Colonic mucosa (tissue), 4 donors: ENCODE measurements around the gene RHBDD1. TPM values are rescaled to one million over a fixed set of nuclear protein-coding genes. Genes with fewer than 3 reads are reported as not detected.

Source experiments
- DNase-seq: peaks from one replicate; pipeline ENCODE4 v3.0.0-alpha.2; 2020
- H3K27ac ChIP-seq: fragments of 200-600 bp; one replicate; pipeline ENCODE4 v1.8.0; 2021
- H3K27me3 ChIP-seq: fragments of 200-600 bp; one replicate; pipeline ENCODE4 v1.8.0; 2021
- H3K36me3 ChIP-seq: fragments of 200-600 bp; one replicate; pipeline ENCODE4 v1.8.0; 2021
- H3K4me1 ChIP-seq: fragments of 200-600 bp; one replicate; pipeline ENCODE4 v1.8.0; 2021; ENCODE audit warnings: mild to moderate bottlenecking
- H3K4me3 ChIP-seq: fragments of 200-600 bp; one replicate; pipeline ENCODE4 v1.8.0; 2021
- H3K9ac ChIP-seq, 2 donors: one replicate each; pipeline ENCODE4 v1.7.0; 2013; ENCODE audit warnings: control low read depth in 2 of 2, low read depth in 2 of 2, low read length in 2 of 2
- H3K9me3 ChIP-seq: fragments of 200-600 bp; one replicate; pipeline ENCODE4 v1.8.0; 2021
- intact Hi-C: fragments of 100-400 bp; cut with DNase I; formaldehyde crosslinking; loops from one replicate; pipeline ENCODE4 v1.14.1; 2022
- total RNA-seq, 2 donors: library from RNA; stranded (reverse); fragmentation: NEBNext Ultra II Directional in 1 of 2; extraction: Animal tissue kit (Norgen Biotek cat#: 25700) in 1 of 2; gene quantifications; one replicate each; pipeline ENCODE4 v1.2.1, GENCODE V29; 2021
- TF ChIP-seq, protein P1 (sequence below): fragments of 200-600 bp; IDR thresholded peaks from one replicate; pipeline ENCODE4 v1.8.0; 2022; ENCODE audit warnings: antibody characterized with exemption, mild to moderate bottlenecking
- donor health status: healthy.
- donor health status: DM: no; HTN: no; CAD: no.
- donor health status: DM: no; HTN: no; CAD: no.

RHBDD1 gene
- total RNA-seq, 2 donors from 2014 or later: 29.9 to 31.7 TPM

DNA sequence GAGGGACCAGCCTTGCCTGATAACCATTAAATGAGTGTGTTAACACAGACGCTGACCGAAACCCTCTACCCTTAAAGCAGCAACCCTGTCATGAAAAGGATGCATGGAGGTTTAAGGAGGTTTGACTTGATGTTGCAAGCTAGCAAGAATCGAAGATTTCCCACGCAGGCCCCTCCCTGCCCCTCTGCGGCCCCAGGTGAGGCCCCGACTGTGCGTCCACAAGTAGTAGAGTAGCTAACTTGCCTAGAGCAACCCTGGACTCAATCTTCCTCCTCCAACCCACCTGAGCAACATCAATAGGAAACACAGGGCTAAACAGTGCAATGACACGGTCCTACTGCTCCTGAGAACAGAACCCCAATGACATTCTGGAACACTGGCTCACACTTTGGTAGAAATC is 178.0 kb downstream of the RHBDD1 start:
- DNase-seq: no peak
- no peak overlapping the region for H3K9ac ChIP-seq
- H3K4me1 ChIP-seq: no peaks in the 10 kb centered on the region
- intact Hi-C loops: no loop called here
- H3K27ac ChIP-seq: no peak overlapping the region
- H3K4me3 ChIP-seq: no peak overlapping the region
- TF ChIP-seq, protein P1, sequence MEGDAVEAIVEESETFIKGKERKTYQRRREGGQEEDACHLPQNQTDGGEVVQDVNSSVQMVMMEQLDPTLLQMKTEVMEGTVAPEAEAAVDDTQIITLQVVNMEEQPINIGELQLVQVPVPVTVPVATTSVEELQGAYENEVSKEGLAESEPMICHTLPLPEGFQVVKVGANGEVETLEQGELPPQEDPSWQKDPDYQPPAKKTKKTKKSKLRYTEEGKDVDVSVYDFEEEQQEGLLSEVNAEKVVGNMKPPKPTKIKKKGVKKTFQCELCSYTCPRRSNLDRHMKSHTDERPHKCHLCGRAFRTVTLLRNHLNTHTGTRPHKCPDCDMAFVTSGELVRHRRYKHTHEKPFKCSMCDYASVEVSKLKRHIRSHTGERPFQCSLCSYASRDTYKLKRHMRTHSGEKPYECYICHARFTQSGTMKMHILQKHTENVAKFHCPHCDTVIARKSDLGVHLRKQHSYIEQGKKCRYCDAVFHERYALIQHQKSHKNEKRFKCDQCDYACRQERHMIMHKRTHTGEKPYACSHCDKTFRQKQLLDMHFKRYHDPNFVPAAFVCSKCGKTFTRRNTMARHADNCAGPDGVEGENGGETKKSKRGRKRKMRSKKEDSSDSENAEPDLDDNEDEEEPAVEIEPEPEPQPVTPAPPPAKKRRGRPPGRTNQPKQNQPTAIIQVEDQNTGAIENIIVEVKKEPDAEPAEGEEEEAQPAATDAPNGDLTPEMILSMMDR: no peak
- no peaks in the 10 kb centered on the region for H3K9me3 ChIP-seq
- H3K36me3 ChIP-seq: no peaks in the 10 kb centered on the region
- no peaks in the 10 kb centered on the region for H3K27me3 ChIP-seq

DNA sequence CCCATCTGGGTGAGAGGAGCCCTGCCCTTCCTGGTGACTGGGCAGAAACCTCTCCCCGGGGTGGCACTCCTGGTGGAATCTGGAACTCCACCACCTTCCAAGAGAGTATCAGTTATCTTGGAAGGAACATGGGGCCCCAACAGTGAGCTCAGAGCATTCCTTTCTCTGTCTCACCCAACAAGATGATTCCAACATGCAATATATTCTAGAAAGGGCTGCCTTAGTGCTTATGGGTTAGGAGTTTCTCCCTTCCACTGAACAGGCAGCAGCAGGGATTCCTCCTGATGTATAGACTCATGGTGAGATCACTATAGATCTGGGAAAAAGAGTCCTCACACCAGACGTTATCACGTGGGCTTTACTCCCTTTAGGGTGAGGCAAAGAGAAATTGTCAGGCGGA is 181.0 kb downstream of the RHBDD1 start:
- TF ChIP-seq, protein P1: no peak
- no peak for DNase-seq
- Histone ChIP-seq H3K4me1 (no peaks in the 10 kb centered on the region), H3K9ac (no peak overlapping the region), H3K4me3 (no peak overlapping the region), H3K9me3 (no peaks in the 10 kb centered on the region), H3K27me3 (no peaks in the 10 kb centered on the region), H3K36me3 (no peaks in the 10 kb centered on the region), H3K27ac (no peak overlapping the region)
- intact Hi-C loops: no loop called here

DNA sequence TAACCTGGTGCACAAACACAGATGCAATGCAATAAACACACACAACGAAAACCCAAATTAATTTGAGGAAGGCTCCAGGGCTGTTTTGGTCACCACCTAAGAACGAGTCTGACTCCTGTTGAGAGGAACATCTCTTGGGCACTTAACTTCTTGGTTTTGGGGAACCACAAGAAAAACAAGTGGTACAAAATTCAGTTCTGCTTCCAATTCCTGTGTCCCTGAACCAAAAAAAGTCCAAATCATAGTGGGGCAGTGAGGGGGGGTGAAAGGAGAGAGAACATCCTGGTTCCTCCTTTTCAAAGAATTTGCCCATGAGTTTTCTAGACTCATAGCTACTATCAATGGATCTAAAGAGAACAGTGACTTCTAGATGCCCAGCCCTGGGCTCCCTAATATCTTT is 184.6 kb downstream of the RHBDD1 start:
- H3K4me3 ChIP-seq: no peak overlapping the region
- intact Hi-C loops: no loop called here

DNA sequence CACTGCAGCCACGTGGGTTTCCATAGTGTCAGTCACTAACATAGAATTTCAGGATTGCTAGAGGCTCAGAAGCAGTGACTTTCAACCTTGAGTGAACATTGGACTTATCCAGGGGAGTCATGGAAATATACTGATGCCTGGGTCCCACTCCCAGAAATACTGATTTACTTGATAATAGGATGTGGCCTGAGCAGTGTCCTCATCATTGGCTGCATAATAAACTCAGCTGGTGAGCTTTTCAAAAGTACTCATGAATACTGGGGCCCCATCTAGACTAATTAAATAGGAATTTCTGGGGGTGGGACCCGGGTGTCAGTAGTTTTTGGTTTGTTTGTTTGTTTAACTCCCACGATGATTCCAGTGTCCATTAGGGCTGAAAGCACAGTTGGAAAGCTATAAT is 186.8 kb downstream of the RHBDD1 start:
- TF ChIP-seq, protein P1: no peak
- Histone ChIP-seq H3K9me3 (no peaks in the 10 kb centered on the region), H3K27ac (no peak overlapping the region), H3K27me3 (no peaks in the 10 kb centered on the region), H3K9ac (no peak overlapping the region), H3K36me3 (no peaks in the 10 kb centered on the region), H3K4me1 (no peaks in the 10 kb centered on the region), H3K4me3 (no peak overlapping the region)
- DNase-seq: no peak
- intact Hi-C loops: no loop called here

More for the DNA sequence above, 184.6 kb downstream of the RHBDD1 start:
- Histone ChIP-seq H3K9me3 (no peaks in the 10 kb centered on the region), H3K27me3 (no peaks in the 10 kb centered on the region), H3K36me3 (no peaks in the 10 kb centered on the region), H3K9ac (no peak overlapping the region), H3K27ac (no peak overlapping the region), H3K4me1 (no peaks in the 10 kb centered on the region)
- DNase-seq: no peak
- TF ChIP-seq, protein P1: no peak

DNA sequence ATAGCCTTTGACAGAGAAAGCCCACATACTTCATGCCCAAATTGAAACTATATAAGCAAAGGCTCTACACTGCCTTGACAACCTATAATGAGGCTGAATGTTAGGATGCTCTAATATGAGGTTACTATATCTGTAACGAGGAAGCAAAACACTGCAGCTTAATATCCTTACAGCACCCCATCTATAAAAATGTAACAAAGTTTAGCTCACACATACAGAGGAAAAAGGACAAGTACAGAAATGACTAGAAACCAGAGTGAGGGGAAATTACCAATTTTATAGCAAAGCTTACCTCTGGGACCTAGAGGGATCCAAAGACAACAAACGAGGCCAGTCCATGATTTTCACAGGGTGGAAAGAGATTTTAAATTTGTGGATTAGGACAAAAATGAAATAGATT is 189.7 kb downstream of the RHBDD1 start:
- TF ChIP-seq, protein P1: no peak
- H3K27ac ChIP-seq: no peak overlapping the region
- H3K4me3 ChIP-seq: no peak overlapping the region
- no peak overlapping the region for H3K9ac ChIP-seq
- DNase-seq: no peak
- H3K4me1 ChIP-seq: no peaks in the 10 kb centered on the region
- intact Hi-C loops: no loop called here
- no peaks in the 10 kb centered on the region for H3K27me3 ChIP-seq
- H3K36me3 ChIP-seq: no peaks in the 10 kb centered on the region
- no peaks in the 10 kb centered on the region for H3K9me3 ChIP-seq
